Activated T-helper 17 cell treated with anti-CD3 and anti-CD28 coated beads, Interleukin-2, amount 50 U/mL, for 72 hours (primary cell): ENCODE data around the gene SYN1. TPM values are rescaled to one million over a fixed set of nuclear protein-coding genes. Genes with fewer than 3 reads are reported as not detected.
A peak's percentile ranks its signal among the peaks of the same experiment; 100 is the strongest.
"Not testable (repeated sequence)": the region's sequence is repeated elsewhere in the genome, so short reads cannot be mapped to it uniquely, and the experiment has no call there.

Experiments used
- ATAC-seq: fragments of 150-1000 bp; cut with Tn5 transposase; replicated peaks from 2 replicates; pipeline ENCODE4 v1.10.0; 2021; ENCODE audit warnings: mild to moderate bottlenecking, moderate library complexity
- H3K27ac Mint-ChIP-seq: one replicate; pipeline ENCODE4 v1.8.0; 2022; ENCODE audit warnings: mixed read lengths
- H3K27me3 Mint-ChIP-seq: one replicate; pipeline ENCODE4 v1.8.0; 2022; ENCODE audit warnings: mixed read lengths
- H3K36me3 Mint-ChIP-seq: one replicate; pipeline ENCODE4 v1.8.0; 2022; ENCODE audit warnings: low read depth, mild to moderate bottlenecking, mixed read lengths
- H3K4me1 Mint-ChIP-seq: one replicate; pipeline ENCODE4 v1.8.0; 2022; ENCODE audit warnings: mixed read lengths
- H3K4me3 Mint-ChIP-seq: one replicate; pipeline ENCODE4 v1.8.0; 2022; ENCODE audit warnings: mild to moderate bottlenecking, mixed read lengths
- H3K9me3 Mint-ChIP-seq: one replicate; pipeline ENCODE4 v1.8.0; 2022; ENCODE audit warnings: mixed read lengths
- total RNA-seq, 2 donors: library from RNA; stranded (reverse); gene quantifications; one replicate each; pipeline ENCODE4 v1.2.3, GENCODE V29; 2022

SYN1 gene
- total RNA-seq: 1 to 10 TPM; 1.0 to 4.3 TPM

DNA sequence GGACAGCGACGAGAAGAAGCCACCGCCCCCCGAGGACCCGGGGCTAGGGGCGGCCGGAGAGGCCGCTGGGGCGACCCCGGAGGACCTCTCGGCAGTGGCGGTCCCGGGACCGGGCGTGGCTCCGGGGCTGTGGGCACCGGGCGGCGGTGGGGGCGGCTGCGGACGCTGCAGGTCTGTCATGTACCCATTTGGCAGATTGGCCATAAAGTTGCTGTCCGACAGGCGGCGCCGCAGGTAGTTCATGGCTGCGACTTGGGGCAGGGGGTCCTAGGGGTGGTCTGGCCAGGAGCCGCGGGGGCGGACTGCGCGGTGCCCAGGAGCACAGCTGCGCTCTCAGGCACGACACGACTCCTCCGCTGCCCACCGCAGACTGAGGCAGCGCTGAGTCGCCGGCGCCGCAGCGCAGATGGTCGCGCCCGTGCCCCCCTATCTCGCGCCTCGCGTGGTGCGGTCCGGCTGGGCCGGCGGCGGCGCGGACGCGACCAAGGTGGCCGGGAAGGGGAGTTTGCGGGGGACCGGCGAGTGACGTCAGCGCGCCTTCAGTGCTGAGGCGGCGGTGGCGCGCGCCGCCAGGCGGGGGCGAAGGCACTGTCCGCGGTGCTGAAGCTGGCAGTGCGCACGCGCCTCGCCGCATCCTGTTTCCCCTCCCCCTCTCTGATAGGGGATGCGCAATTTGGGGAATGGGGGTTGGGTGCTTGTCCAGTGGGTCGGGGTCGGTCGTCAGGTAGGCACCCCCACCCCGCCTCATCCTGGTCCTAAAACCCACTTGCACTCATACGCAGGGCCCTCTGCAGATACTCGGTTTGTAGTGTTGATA lies at the start of gene SYN1:
Gene SYN1, minus strand, starts transcription at position 372 of the 817 bp plus-strand sequence. Its CDS starts 129 bp downstream, at position 243.
- ATAC-seq: peak; percentile 85
- no peaks in the 10 kb centered on the region for H3K9me3 Mint-ChIP-seq
- H3K4me3 Mint-ChIP-seq: peak within 1 kb of the TSS; percentile 75
- H3K4me1 Mint-ChIP-seq: no peaks in the 10 kb centered on the region
- no peaks in the 10 kb centered on the region for H3K36me3 Mint-ChIP-seq
- H3K27ac Mint-ChIP-seq: peak within 1 kb of the TSS; percentile 22
- no peaks in the 10 kb centered on the region for H3K27me3 Mint-ChIP-seq

DNA sequence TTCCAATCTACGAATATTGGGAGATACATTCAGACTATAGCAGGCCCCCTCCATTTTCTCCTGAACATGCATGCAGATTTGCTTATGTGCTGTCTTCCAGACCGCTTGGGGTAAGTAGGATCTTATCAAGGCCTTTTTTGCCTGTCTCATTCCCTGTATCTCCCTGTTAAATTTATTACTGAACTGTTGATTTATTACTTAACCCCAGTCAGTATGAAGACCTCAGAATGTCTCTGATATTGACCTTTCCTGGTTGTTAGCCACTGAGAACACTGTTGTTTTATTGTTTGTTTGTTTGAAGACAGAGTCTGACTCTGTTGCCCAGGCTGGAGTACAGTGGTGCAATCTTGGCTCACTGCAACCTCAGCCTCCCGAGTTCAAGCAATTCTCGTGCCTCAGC lies 46.1 kb upstream of the SYN1 start:
- ATAC-seq, H3K36me3 Mint-ChIP-seq, H3K27me3 Mint-ChIP-seq, H3K4me3 Mint-ChIP-seq, H3K9me3 Mint-ChIP-seq, H3K27ac Mint-ChIP-seq: not testable (repeated sequence)
- peaks cover 13% of the 10 kb centered on the region for H3K4me1 Mint-ChIP-seq

DNA sequence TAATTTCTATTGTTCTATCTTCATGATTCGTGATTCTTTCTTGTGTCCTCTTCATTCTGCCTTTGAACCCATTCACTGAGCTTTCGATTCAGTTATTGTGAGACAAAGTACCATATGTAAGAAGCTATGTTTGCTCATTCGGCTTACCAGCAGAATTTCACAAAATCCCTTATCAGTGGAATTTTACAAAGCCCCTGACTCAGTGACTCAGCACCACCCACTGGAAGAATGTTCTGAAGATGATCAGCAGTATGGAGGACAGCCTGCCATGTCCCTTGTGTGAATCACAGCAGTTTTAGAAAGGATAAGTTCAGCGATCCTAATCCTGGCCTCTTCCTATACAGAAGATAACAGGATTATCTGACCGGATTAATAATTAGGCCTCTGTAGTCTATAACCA lies 45.1 kb upstream of the SYN1 start:
- H3K27me3 Mint-ChIP-seq: no peaks in the 10 kb centered on the region
- ATAC-seq: no peak
- H3K9me3 Mint-ChIP-seq: no peaks in the 10 kb centered on the region
- H3K4me1 Mint-ChIP-seq: peaks cover 13% of the 10 kb centered on the region
- no peaks in the 10 kb centered on the region for H3K36me3 Mint-ChIP-seq
- H3K27ac Mint-ChIP-seq: peak overlapping the region; percentile 53
- H3K4me3 Mint-ChIP-seq: peak overlapping the region; percentile 21

DNA sequence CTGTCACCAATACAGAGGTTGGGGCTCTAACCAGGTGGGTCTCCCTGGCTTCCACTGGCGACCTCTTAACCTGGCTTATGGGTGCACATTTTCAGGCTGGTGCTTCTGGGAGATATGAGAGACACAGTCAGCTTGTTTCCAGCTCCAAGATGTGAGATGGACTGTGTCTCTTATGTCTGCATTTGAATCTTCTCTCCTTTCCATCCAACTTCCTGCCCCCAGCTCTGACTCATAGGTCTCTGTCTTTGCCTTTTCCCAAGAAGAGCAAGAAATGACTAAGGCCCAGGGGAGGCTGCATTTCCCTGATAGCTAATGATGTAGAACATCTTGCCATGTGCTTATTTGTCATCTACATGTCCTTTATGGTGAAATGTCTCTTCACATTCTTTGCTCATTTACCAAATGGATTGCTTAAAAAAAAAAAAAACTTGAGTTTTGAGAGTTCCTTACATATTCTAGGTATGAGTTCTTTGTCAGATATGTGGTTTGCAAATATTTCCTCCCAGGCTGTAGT lies 42.5 kb upstream of the SYN1 start:
- Mint-ChIP-seq H3K27me3 (no peaks in the 10 kb centered on the region), H3K36me3 (peaks cover 22% of the 10 kb centered on the region), H3K4me3 (peak overlapping the region; percentile 74), H3K4me1 (peaks cover 13% of the 10 kb centered on the region), H3K27ac (peak overlapping the region; percentile 90), H3K9me3 (peaks cover 4% of the 10 kb centered on the region)
- ATAC-seq: peak; percentile 53

DNA sequence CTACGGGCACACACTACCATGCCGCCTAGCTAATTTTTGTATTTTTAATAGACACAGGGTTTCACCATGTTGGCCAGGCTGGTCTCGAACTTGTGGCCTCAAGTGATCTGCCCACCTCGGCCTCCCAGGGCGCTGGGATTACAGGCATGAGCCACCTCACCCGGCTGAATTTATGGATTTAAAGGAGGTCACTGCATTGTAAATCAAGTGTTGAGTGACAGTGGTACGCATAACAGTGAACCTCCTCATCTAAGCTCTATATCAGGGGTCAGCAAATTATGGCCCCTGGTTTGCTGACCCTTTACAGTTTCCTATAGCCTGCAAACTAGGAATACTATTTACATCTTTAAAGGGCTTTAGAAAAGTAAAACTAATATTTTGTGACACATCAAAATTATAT lies 41.9 kb upstream of the SYN1 start:
- Mint-ChIP-seq H3K9me3 (peaks cover 4% of the 10 kb centered on the region), H3K4me1 (peaks cover 13% of the 10 kb centered on the region), H3K36me3 (peaks cover 29% of the 10 kb centered on the region), H3K4me3 (peak overlapping the region; percentile 74), H3K27ac (no peak overlapping the region), H3K27me3 (no peaks in the 10 kb centered on the region)
- ATAC-seq: no peak

DNA sequence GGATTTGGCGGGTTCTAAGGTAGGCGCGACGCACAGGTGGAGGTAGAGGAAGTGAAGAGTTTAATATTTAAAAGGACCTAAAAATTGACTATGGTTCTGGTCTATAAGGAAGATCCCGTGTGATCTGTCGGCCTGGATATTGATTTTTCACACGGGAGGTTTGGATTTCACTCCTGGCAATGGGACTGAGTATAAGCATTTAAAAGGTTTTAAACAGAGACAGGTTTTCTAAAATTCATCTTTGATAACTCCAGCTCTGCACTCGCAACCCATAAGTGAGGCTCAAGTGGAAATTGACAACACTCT lies 39.7 kb upstream of the SYN1 start:
- peak overlapping the region; percentile 91 for H3K4me3 Mint-ChIP-seq
- peak overlapping the region; percentile 97 for H3K27ac Mint-ChIP-seq
- peaks cover 50% of the 10 kb centered on the region for H3K36me3 Mint-ChIP-seq
- H3K4me1 Mint-ChIP-seq: peaks cover 8% of the 10 kb centered on the region
- peaks cover 4% of the 10 kb centered on the region for H3K9me3 Mint-ChIP-seq
- no peak for ATAC-seq
- no peaks in the 10 kb centered on the region for H3K27me3 Mint-ChIP-seq

DNA sequence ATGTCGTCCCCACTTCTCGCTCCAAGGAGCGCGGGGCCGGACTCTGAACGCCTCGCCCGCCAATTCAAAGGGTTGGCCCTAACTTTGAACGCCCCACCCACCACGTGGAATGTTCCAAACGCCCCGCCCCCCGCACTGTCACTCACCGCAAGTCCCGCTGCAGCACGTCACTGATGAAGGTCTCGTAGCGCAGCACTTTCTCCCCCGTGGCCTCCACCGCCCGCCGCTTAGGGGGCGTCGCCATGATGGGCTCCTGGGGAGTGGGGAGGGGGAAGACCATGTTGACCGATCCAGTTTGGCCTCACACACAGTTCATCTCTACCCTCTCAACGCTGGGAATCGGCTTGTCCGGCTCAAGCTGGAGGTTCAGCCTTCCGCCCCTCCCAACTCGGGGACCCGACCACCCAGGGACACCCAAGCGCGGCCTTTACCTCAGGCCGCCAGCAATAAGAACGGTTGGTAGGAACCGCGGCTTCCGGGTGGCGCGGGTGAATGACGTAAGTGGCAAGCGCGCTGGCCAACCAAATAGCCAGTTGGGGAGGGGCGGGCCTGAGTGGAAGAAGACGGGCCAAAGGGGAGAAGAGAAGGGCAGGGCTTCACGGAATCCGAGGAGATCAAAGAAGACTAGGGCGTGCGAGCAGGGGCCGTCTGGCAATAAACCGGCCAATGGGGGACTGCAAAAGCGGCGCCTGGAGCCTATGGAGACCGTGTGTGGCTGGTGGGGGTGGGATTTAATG lies 39.2 kb upstream of the SYN1 start, which contains the start of gene UXT:
Gene UXT, minus strand, starts transcription at position 497 of the 737 bp plus-strand sequence. Its CDS starts 253 bp downstream, at position 244.
- H3K4me1 Mint-ChIP-seq: peaks cover 7% of the 10 kb centered on the region
- H3K36me3 Mint-ChIP-seq: peaks cover 55% of the 10 kb centered on the region
- H3K27ac Mint-ChIP-seq: peak within 1 kb of the TSS; percentile 97
- H3K9me3 Mint-ChIP-seq: peaks cover 4% of the 10 kb centered on the region
- H3K27me3 Mint-ChIP-seq: no peaks in the 10 kb centered on the region
- peak within 1 kb of the TSS; percentile 91 for H3K4me3 Mint-ChIP-seq
- peak; percentile 86 for ATAC-seq

DNA sequence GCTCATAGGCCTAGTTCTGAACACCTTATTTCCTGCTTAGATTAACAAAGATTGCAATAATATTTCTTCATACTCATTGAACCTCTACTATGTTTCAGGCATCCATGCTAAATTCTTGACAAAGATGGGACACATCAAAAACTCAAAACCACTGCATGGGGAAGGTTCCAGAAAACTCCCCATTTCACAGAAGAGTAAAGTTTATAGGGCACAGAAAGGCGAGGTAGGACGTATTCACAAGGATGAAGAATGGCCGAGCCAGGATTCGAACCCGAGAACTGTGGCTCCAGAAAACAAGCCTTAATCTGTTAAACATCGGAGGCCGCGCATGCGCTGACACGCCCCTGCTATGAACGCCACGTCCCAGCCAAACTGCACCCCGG lies 38.6 kb upstream of the SYN1 start:
- Mint-ChIP-seq H3K4me3 (peak overlapping the region; percentile 91), H3K4me1 (peaks cover 7% of the 10 kb centered on the region), H3K27ac (peak overlapping the region; percentile 97), H3K9me3 (peaks cover 4% of the 10 kb centered on the region), H3K36me3 (peaks cover 61% of the 10 kb centered on the region), H3K27me3 (no peaks in the 10 kb centered on the region)
- ATAC-seq: no peak

DNA sequence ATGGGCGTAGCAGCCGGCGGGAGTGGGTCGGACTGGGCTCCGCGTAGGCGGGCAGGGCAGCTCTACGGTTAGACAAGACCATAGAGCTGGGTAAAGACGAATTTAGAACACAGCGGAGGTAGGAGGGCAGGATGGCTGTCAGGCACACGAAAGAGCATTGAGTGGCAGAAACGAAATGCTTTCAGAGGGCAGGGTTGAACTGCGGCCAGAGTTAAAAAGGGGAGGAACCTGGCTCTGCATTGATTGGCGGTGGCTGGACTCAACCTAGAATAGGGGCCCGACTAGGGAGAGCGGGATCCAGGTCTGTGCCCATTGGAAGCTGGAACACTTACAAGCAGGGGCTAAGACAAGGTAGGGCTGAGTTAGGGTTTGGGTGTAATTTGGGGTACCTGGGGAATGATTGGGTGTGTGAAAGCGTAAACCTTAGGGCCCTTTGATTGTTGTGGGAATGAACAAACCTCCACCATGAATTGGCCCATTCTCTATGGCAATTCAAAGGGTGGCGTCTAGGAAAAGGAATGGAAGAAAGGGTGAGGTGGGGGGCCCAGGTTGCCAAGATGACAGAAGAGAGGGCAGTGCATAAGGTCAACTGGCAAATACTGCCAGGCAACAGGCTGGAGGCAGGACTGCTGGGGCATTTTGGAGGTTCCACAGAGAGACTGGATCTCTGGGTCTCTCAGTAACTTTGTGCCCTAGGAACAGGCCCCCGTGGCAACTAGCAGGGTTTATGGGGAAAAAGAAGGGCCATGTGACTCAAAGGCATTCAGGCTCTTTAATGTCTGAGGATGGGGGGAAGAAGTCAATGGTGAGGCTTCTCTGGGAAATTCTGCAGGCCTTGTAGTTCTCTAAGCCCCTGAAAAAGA lies 31.6 kb upstream of the SYN1 start:
- Mint-ChIP-seq H3K27ac (peak overlapping the region; percentile 94), H3K4me3 (peak overlapping the region; percentile 96), H3K4me1 (peaks cover 20% of the 10 kb centered on the region), H3K9me3 (no peaks in the 10 kb centered on the region), H3K27me3 (no peaks in the 10 kb centered on the region), H3K36me3 (peaks cover 97% of the 10 kb centered on the region)
- ATAC-seq: no peak

DNA sequence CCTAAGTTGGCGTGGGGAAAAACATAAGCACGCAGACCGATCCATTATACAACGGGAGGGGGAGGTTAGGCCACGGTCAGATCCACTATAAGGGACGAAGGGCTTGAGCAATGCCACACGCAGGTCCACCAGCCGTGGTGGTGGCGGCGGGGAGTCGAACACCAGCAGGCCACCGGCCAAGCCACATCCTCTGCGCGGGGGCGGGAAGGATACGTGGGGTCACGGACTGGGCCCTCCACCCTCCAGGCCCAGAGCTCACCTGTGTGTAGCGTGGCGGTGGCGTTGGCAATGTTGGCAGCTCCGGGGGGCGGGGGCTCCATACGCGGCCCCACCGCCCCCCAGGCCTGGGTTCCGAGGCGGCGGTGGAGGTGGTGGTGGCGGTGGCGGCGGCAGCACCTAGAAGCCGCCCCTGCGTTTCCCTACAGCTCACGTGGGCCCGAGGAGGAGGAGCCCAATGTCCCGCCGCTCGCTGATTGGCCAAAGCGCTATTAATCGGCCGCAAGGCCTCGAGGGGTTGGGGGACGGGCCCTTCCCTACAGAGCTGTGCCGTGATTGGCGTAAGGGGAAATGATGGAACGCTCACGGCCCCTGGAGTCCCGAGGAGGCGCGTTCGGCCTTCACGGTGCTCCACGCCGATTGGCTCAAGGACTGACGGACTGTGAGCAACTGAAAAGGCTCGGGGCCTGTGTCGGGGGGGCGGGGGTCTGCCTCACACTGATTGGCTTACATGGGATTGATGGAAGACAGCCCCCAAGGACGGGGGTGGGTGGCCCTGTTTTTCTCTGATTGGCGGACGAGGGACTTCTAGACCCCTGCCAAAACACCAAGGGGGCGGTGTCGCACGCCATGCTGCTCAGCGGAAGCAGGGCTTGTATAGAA lies 30.7 kb upstream of the SYN1 start, which contains the start of gene ELK1:
Gene ELK1, minus strand, starts transcription at position 400 of the 879 bp plus-strand sequence. CDS start 9,122 bp downstream, outside the sequence.
- Mint-ChIP-seq H3K27ac (peak within 1 kb of the TSS; percentile 94), H3K27me3 (no peaks in the 10 kb centered on the region), H3K4me3 (peak within 1 kb of the TSS; percentile 96), H3K4me1 (peaks cover 20% of the 10 kb centered on the region), H3K9me3 (no peaks in the 10 kb centered on the region), H3K36me3 (peaks cover 96% of the 10 kb centered on the region)
- peak; percentile 93 for ATAC-seq

DNA sequence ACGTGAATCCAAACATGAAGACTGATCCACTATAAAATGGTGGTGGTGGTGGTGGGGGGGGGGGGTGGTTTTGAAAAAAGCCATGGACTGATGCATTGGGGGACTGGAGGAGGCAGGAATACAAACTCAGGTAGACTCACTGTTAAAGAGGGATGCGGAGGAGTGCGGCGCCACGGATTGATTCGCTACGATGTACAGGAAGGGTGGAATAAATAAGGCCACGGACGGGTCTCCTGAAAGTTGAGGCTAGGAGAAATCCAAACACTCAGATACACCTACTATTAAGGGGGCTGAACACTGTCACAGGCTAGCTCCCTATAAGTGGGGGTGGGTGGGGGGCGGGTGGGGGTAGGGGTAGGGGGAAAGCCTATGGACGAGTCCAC lies 30.1 kb upstream of the SYN1 start:
- no peaks in the 10 kb centered on the region for H3K9me3 Mint-ChIP-seq
- H3K4me1 Mint-ChIP-seq: peaks cover 22% of the 10 kb centered on the region
- no peaks in the 10 kb centered on the region for H3K27me3 Mint-ChIP-seq
- peak overlapping the region; percentile 94 for H3K27ac Mint-ChIP-seq
- no peak for ATAC-seq
- peak overlapping the region; percentile 96 for H3K4me3 Mint-ChIP-seq
- H3K36me3 Mint-ChIP-seq: peaks cover 95% of the 10 kb centered on the region

DNA sequence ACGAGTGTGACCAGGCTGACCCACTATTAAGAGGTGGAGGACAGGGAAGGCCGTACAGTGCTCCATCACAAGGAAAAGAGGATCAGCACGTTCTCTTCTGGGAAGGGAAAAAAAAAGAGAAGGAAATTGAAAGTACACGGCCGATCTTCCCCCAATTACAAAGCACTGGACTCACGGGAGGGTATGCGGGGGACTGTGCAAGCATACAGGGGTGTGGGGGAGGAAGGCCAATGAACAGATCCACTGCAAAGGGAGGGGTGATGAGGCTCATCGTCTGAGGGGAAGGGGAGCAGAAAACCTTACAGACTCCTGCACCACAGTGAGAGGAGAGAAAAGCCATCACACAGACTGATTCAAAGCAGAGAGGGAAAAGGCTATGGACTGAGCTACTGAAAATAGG lies 29.6 kb upstream of the SYN1 start:
- Mint-ChIP-seq H3K4me3 (peak overlapping the region; percentile 96), H3K9me3 (no peaks in the 10 kb centered on the region), H3K27me3 (no peaks in the 10 kb centered on the region), H3K27ac (peak overlapping the region; percentile 94), H3K4me1 (peaks cover 27% of the 10 kb centered on the region), H3K36me3 (peaks cover 95% of the 10 kb centered on the region)
- no peak for ATAC-seq

DNA sequence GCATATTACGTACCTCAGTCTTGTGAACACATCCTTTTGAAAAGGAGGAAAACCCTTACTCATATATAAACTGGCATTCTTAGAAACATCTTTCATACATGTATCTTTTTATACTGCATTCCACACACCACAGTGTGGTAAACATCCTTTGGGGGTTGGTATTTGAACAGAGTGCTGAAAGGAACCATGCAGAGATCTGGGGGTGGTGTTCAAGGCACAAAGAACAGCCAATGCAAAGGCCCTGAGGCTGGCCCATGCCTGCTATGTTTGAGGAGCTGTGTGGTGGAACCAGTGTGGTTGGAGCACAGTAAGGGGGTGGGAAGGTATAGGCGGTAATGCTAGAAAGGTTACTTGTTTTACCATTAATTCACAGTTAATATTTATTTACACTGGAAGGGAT lies 28.7 kb upstream of the SYN1 start:
- H3K4me3 Mint-ChIP-seq: peak overlapping the region; percentile 96
- H3K4me1 Mint-ChIP-seq: peaks cover 30% of the 10 kb centered on the region
- peak overlapping the region; percentile 94 for H3K27ac Mint-ChIP-seq
- peaks cover 95% of the 10 kb centered on the region for H3K36me3 Mint-ChIP-seq
- H3K27me3 Mint-ChIP-seq: no peaks in the 10 kb centered on the region
- ATAC-seq: peak; percentile 7
- no peaks in the 10 kb centered on the region for H3K9me3 Mint-ChIP-seq
